Measurements from ENCODE around the gene CPSF4. TPM values are rescaled to one million over a fixed set of nuclear protein-coding genes. Genes with fewer than 3 reads are reported as not detected.

CPSF4 gene
- polyA plus RNA-seq, 3 donors from 2014 or later, result 18.4 to 26.6 (median 22.2) TPM

GRCh38 chr7:99459087-99459486 lies 20.3 kb downstream of the CPSF4 start:
- Mint-ChIP-seq H3K9me3 (no peaks in the 10 kb centered on the region), H3K36me3 (peaks cover 0 to 14% (median 0%) of the 10 kb centered on the region in 3 donors), H3K27ac (peak overlapping the region in 2 of 6 donors; percentile 4 to 81), H3K27me3 (ENCODE audit: low read depth in 3 of 3) (peaks cover 0 to 2% (median 0%) of the 10 kb centered on the region in 3 donors), H3K4me3 (no peak overlapping the region), H3K4me1 (peaks cover 20 to 40% of the 10 kb centered on the region in 2 donors)
- peak in 1 of 3 donors; percentile 8 for DNase-seq

GRCh38 chr7:99460651-99461050 lies 21.9 kb downstream of the CPSF4 start:
- H3K27me3 Mint-ChIP-seq (ENCODE audit: low read depth in 3 of 3), result peaks cover 0 to 2% (median 0%) of the 10 kb centered on the region in 3 donors
- H3K9me3 Mint-ChIP-seq, result no peaks in the 10 kb centered on the region
- peaks cover 29 to 50% of the 10 kb centered on the region in 2 donors for H3K4me1 Mint-ChIP-seq
- no peak for DNase-seq
- peaks cover 0 to 11% (median 0%) of the 10 kb centered on the region in 3 donors for H3K36me3 Mint-ChIP-seq
- peak overlapping the region in 2 of 6 donors; percentile 22 to 37 for H3K27ac Mint-ChIP-seq
- no peak overlapping the region for H3K4me3 Mint-ChIP-seq

GRCh38 chr7:99461221-99461620 lies 22.5 kb downstream of the CPSF4 start:
- Mint-ChIP-seq H3K27me3 (ENCODE audit: low read depth in 3 of 3) (peaks cover 0 to 4% (median 0%) of the 10 kb centered on the region in 3 donors), H3K4me3 (no peak overlapping the region), H3K4me1 (peaks cover 34 to 56% of the 10 kb centered on the region in 2 donors), H3K9me3 (no peaks in the 10 kb centered on the region), H3K27ac (no peak overlapping the region), H3K36me3 (peaks cover 0 to 11% (median 0%) of the 10 kb centered on the region in 3 donors)
- DNase-seq, result no peak

- H3K9me3 Mint-ChIP-seq, result no peaks in the 10 kb centered on the region
- H3K4me3 Mint-ChIP-seq, result peak overlapping the region; percentile 88 to 97 (median 94)
- H3K36me3 Mint-ChIP-seq, result peaks cover 0 to 3% (median 0%) of the 10 kb centered on the region in 3 donors
- H3K4me1 Mint-ChIP-seq, result peaks cover 29 to 40% of the 10 kb centered on the region in 2 donors
- peak overlapping the region; percentile 83 to 95 (median 92) for H3K27ac Mint-ChIP-seq
- peaks cover 0 to 3% (median 0%) of the 10 kb centered on the region in 3 donors for H3K27me3 Mint-ChIP-seq (ENCODE audit: low read depth in 3 of 3)
- no peak for DNase-seq
Measured at GRCh38 chr7:99465421-99465768, 26.7 kb downstream of the CPSF4 start.

GRCh38 chr7:99468336-99468918 lies 29.7 kb downstream of the CPSF4 start:
- DNase-seq, result no peak
- H3K27ac Mint-ChIP-seq, result peak overlapping the region in 1 of 6 donors; percentile 46
- H3K9me3 Mint-ChIP-seq, result no peaks in the 10 kb centered on the region
- peaks cover 2 to 18% (median 15%) of the 10 kb centered on the region in 3 donors for H3K27me3 Mint-ChIP-seq (ENCODE audit: low read depth in 3 of 3)
- H3K4me1 Mint-ChIP-seq, result peaks cover 37 to 38% of the 10 kb centered on the region in 2 donors
- H3K4me3 Mint-ChIP-seq, result peak overlapping the region in 1 of 5 donors; percentile 47
- H3K36me3 Mint-ChIP-seq, result peaks cover 0 to 3% (median 0%) of the 10 kb centered on the region in 3 donors

GRCh38 chr7:99469381-99470065 lies 30.8 kb downstream of the CPSF4 start:
- peak overlapping the region in 2 of 5 donors; percentile 33 to 41 for H3K4me3 Mint-ChIP-seq
- H3K27ac Mint-ChIP-seq, result no peak overlapping the region
- peaks cover 34 to 36% of the 10 kb centered on the region in 2 donors for H3K4me1 Mint-ChIP-seq
- no peaks in the 10 kb centered on the region for H3K9me3 Mint-ChIP-seq
- H3K27me3 Mint-ChIP-seq (ENCODE audit: low read depth in 3 of 3), result peaks cover 2 to 18% (median 15%) of the 10 kb centered on the region in 3 donors
- DNase-seq, result no peak
- H3K36me3 Mint-ChIP-seq, result no peaks in the 10 kb centered on the region

- Mint-ChIP-seq H3K9me3 (no peaks in the 10 kb centered on the region), H3K4me1 (peaks cover 28 to 31% of the 10 kb centered on the region in 2 donors)
Measured at GRCh38 chr7:99472561-99473314, 34.0 kb downstream of the CPSF4 start, which contains the start of gene ZNF789. Gene ZNF789, plus strand, starts transcription at chr7:99472890. Its CDS starts 3,567 bp downstream, at chr7:99476457.

GRCh38 chr7:99473315-99473596 lies 34.5 kb downstream of the CPSF4 start:
- Mint-ChIP-seq H3K27ac (peak overlapping the region; percentile 86 to 95 (median 91)), H3K4me1 (peaks cover 33 to 37% of the 10 kb centered on the region in 2 donors), H3K4me3 (peak overlapping the region; percentile 89 to 95 (median 94)), H3K36me3 (no peaks in the 10 kb centered on the region), H3K9me3 (no peaks in the 10 kb centered on the region), H3K27me3 (ENCODE audit: low read depth in 3 of 3) (peaks cover 2 to 15% (median 15%) of the 10 kb centered on the region in 3 donors)
- peak in 1 of 3 donors; percentile 14 for DNase-seq

More at GRCh38 chr7:99472561-99473314, 34.0 kb downstream of the CPSF4 start, which contains the start of gene ZNF789:
- DNase-seq, result peak; percentile 91 to 94 (median 92)
- Mint-ChIP-seq H3K4me3 (peak within 1 kb of the TSS; percentile 89 to 95 (median 94)), H3K36me3 (no peaks in the 10 kb centered on the region), H3K27me3 (ENCODE audit: low read depth in 3 of 3) (peaks cover 2 to 15% (median 15%) of the 10 kb centered on the region in 3 donors), H3K27ac (peak within 1 kb of the TSS; percentile 86 to 95 (median 91))

GRCh38 chr7:99476107-99476506 lies 37.4 kb downstream of the CPSF4 start:
- no peak overlapping the region for H3K27ac Mint-ChIP-seq
- peaks cover 40 to 47% of the 10 kb centered on the region in 2 donors for H3K4me1 Mint-ChIP-seq
- H3K27me3 Mint-ChIP-seq (ENCODE audit: low read depth in 3 of 3), result peaks cover 2 to 18% (median 14%) of the 10 kb centered on the region in 3 donors
- H3K36me3 Mint-ChIP-seq, result peaks cover 0 to 3% (median 0%) of the 10 kb centered on the region in 3 donors
- H3K9me3 Mint-ChIP-seq, result no peaks in the 10 kb centered on the region
- no peak overlapping the region for H3K4me3 Mint-ChIP-seq
- no peak for DNase-seq

- peak overlapping the region; percentile 49 to 83 (median 62) for H3K27ac Mint-ChIP-seq
- H3K4me1 Mint-ChIP-seq, result peaks cover 25 to 30% of the 10 kb centered on the region in 2 donors
- H3K27me3 Mint-ChIP-seq (ENCODE audit: low read depth in 3 of 3), result peaks cover 0 to 4% (median 1%) of the 10 kb centered on the region in 3 donors
- H3K9me3 Mint-ChIP-seq, result no peaks in the 10 kb centered on the region
- H3K4me3 Mint-ChIP-seq, result peak overlapping the region in 2 of 5 donors; percentile 38 to 56
- peaks cover 0 to 5% (median 1%) of the 10 kb centered on the region in 3 donors for H3K36me3 Mint-ChIP-seq
- no peak for DNase-seq
Measured at GRCh38 chr7:99478464-99479440, 40.0 kb downstream of the CPSF4 start.

- DNase-seq, result no peak
Measured at GRCh38 chr7:99485094-99485493, 46.4 kb downstream of the CPSF4 start.

GRCh38 chr7:99489235-99489634 lies 50.5 kb downstream of the CPSF4 start:
- Mint-ChIP-seq H3K36me3 (peaks cover 28 to 29% (median 28%) of the 10 kb centered on the region in 3 donors), H3K27me3 (ENCODE audit: low read depth in 3 of 3) (peaks cover 1 to 2% (median 2%) of the 10 kb centered on the region in 3 donors), H3K4me3 (no peak overlapping the region), H3K9me3 (peaks cover 3 to 16% (median 11%) of the 10 kb centered on the region in 6 donors), H3K27ac (no peak overlapping the region), H3K4me1 (peaks cover 5 to 11% of the 10 kb centered on the region in 2 donors)
- DNase-seq, result no peak

More at GRCh38 chr7:99485094-99485493, 46.4 kb downstream of the CPSF4 start:
- H3K36me3 Mint-ChIP-seq, result peaks cover 0 to 13% (median 8%) of the 10 kb centered on the region in 3 donors
- H3K4me3 Mint-ChIP-seq, result no peak overlapping the region
- no peaks in the 10 kb centered on the region for H3K4me1 Mint-ChIP-seq
- peak overlapping the region in 1 of 6 donors; percentile 30 for H3K27ac Mint-ChIP-seq
- no peaks in the 10 kb centered on the region for H3K9me3 Mint-ChIP-seq
- peaks cover 0 to 2% (median 1%) of the 10 kb centered on the region in 3 donors for H3K27me3 Mint-ChIP-seq (ENCODE audit: low read depth in 3 of 3)
